Posterior cingulate gyrus (tissue), 11 donors: Measurements from ENCODE around the gene SPAG16.
"Not testable (repeated sequence)": the region's sequence is repeated elsewhere in the genome, so short reads cannot be mapped to it uniquely, and the experiment has no call there.

Experiments used
- DNase-seq, 10 donors: peaks; one replicate each; pipeline versions ENCODE4 v3.0.0 to v3.0.0-alpha.2; 2020 to 2021; ENCODE audit warnings: mixed read lengths in 3 of 10
- intact Hi-C: fragments of 100-400 bp; cut with DNase I; formaldehyde crosslinking; loops from one replicate; pipeline ENCODE4 v1.15.1; 2023

The SPAG16 gene

DNA sequence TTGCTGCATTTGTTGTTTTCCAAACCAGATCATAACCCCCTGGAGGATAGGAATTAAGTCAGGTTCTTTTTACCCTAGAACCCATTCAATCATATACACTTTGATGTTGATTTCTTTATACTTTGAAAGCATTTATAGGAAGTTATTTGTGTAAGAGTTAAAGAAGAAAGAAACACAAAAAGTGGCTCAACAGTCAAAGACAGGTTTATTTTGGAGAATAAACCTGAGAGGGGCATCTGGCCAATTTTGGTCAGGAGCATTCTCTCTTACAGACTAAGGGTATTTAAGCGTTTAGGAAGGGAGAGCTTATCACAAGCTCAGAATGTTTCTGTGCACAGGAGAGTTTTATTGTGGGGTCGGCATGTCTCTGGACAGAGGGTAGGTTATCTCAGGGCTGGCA lies 398.0 kb downstream of the SPAG16 start:
- no peak for DNase-seq
- intact Hi-C loops: no loop called here

GRCh38 chr2:213688133-213688532 lies 403.9 kb downstream of the SPAG16 start:
- intact Hi-C loops: no loop called here
- DNase-seq: no peak

DNA sequence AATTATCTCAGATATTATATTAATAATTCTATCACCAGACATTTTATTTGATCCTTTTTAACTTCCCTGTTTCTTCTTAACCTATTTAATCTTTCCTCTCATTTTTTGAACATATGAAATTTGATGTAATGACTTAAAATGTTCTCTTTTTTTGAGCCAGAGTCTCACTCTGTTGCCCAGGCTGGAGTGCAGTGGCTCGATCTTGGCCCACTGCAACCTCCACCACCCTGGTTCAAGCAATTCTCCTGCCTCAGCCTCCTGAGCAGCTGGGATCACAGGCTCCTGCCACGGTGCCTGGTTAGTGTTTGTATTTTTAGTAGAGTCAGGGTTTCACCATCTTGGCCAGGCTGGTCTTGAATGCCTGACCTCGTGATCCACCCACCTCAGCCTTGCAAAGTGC lies 404.6 kb downstream of the SPAG16 start:
- DNase-seq, intact Hi-C loops: not testable (repeated sequence)

DNA sequence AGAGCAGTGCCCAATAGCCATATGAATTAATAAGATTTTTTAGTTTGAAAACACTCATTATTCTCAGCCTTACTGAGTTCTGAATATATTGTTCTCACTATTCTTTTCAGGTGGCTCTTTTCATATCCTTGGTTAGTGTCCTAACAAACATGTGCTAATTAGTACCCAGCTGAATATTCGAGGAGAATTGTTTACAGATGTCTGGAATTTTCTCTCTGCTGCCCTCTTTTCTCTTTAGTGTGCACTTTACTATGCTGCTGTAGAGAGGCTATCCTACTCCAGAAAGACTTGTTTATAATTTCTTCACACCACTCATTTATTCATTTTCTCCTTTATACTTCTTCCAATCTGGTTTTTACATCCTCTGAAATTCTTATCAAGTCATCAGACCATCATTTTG lies 405.3 kb downstream of the SPAG16 start:
- no peak for DNase-seq
- intact Hi-C loops: no loop called here

GRCh38 chr2:213691351-213691750 lies 407.1 kb downstream of the SPAG16 start:
- DNase-seq: no peak
- intact Hi-C loops: no loop called here

- intact Hi-C loops: no loop called here
- no peak for DNase-seq
Observed at GRCh38 chr2:213696442-213696841, 412.2 kb downstream of the SPAG16 start.

GRCh38 chr2:213701365-213701764 lies 417.1 kb downstream of the SPAG16 start:
- intact Hi-C loops: not testable (repeated sequence)
- DNase-seq: peak in 1 of 10 donors; percentile 30

- peak in 3 of 10 donors; percentile 10 to 78 (median 26) for DNase-seq
- intact Hi-C loops: no loop called here
Observed at GRCh38 chr2:213703406-213704098, 419.3 kb downstream of the SPAG16 start.

DNA sequence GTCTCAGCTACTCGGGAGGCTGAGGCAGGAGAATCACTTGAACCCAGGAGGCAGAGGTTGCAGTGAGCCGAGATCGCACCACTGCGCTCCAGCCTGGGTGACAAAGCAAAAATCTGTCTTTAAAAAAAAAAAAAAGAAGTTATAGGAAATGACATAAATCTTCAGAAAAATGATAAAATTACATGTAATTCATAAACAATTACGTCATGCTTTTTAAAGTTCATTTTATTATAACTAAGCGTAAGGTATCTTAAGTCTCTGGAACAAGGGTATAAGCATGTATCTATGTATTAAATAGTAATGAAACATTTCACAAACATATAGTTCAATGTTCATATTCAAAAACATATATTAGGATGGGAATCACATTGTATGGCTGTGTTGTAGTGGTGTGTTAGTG lies 425.9 kb downstream of the SPAG16 start:
- DNase-seq: no peak
- intact Hi-C loops: no loop called here

DNA sequence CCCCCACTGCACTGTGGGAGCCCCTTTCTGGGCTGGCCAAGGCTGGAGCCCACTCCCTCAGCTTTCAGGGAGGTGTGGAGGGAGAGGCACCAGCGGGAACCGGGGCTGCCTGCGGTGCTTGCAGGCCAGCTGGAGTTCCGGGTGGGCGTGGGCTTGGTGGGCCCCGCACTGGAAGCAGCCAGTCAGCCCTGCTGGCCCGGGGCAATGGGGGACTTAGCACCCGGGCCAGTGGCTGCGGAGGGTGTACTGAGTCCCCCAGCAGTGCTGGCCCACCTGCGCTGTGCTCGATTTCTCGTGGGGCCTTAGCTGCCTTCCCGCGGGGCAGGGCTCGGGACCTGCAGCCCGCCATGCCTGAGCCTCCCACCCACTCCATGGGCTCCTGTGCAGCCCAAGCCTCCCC lies 434.1 kb downstream of the SPAG16 start:
- DNase-seq: peak in 2 of 10 donors; percentile 26 to 67
- intact Hi-C loops: not testable (repeated sequence)

GRCh38 chr2:213722565-213722964 lies 438.3 kb downstream of the SPAG16 start:
- DNase-seq: no peak
- intact Hi-C loops: no loop called here

- DNase-seq: no peak
- intact Hi-C loops: no loop called here
Observed at GRCh38 chr2:213723041-213723560, 438.8 kb downstream of the SPAG16 start.

GRCh38 chr2:213723707-213724106 lies 439.4 kb downstream of the SPAG16 start:
- intact Hi-C loops: no loop called here
- no peak for DNase-seq

DNA sequence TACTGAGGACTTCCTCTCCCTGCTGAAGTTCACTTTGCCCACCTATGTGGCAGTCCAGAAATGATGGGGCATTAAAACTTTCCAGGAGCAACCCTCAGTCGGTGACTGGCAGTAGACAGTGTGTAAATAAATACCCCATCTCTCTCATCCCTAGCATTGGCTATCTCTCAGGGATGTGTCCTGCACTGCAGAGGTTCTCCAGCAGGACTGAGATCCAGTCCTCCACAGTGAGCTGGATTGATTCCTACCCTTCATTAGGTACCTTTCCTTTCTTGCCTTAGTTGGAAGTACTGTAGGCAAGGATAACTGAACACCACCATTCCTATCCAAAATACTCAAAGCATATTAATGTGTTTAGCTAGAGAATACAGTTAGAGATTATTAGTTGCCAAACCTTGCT lies 441.8 kb downstream of the SPAG16 start:
- DNase-seq: no peak
- intact Hi-C loops: no loop called here

DNA sequence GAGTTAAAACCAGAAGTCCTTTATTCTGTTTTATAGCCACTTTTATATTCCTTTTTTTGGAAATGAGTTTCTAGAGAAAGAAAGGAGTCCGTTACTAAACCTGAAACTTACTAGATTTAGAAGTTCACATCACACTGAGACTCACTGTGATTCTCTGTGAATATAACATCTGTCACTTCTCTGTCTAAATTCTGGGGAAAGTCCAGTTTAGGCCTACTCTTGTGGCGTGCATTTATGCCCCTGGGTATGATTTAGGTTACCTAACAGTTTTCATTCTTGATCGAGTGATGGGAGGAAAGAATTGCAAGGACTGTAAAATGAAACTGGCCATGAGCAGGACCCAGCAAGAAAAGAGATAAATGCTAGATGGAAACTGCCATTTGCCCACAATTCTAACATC lies 449.6 kb downstream of the SPAG16 start:
- intact Hi-C loops: no loop called here
- no peak for DNase-seq

GRCh38 chr2:213740453-213740852 lies 456.2 kb downstream of the SPAG16 start:
- no peak for DNase-seq
- intact Hi-C loops: no loop called here

DNA sequence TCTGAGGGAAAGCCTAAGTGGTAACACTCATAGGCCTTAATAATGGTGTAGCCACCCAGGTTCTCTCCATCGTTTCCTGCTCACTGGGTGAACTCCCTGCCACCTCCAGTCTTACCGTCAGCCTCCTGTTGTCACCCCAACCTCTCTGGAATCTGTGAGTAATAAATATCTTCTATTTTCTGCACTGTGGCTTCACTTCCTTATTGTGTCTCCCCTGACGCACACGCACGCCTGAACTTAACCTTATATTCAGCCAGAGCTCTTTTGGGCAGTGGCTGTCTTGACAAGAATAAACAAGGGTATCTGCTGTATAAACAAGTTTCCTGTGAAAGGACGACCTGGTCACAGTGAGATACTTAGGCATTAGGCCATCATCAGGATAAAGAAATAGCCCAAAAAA lies 467.2 kb downstream of the SPAG16 start:
- DNase-seq: no peak

DNA sequence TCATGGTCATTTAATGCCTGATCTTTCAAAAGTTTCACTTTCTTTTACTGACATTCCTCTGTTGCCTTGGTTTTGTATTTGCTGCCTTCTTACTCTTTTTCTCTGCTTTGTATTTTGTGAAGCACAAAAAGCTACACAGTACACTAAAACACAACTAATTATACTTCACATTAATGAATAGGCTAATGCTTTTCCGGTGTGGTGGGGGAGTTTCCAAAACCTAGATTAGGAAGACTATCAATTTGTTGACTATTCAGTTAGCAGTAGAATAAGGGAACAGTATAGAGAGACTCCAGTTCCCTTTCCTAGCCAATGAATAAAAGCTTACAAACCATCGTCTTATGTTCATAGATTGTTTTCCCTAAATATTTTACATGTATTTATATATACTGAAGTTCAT lies 468.3 kb downstream of the SPAG16 start:
- intact Hi-C loops: no loop called here
- no peak for DNase-seq

More for the DNA sequence above, 467.2 kb downstream of the SPAG16 start:
- intact Hi-C loops: no loop called here

GRCh38 chr2:213757525-213757924 lies 473.3 kb downstream of the SPAG16 start:
- no peak for DNase-seq
- intact Hi-C loops: no loop called here

DNA sequence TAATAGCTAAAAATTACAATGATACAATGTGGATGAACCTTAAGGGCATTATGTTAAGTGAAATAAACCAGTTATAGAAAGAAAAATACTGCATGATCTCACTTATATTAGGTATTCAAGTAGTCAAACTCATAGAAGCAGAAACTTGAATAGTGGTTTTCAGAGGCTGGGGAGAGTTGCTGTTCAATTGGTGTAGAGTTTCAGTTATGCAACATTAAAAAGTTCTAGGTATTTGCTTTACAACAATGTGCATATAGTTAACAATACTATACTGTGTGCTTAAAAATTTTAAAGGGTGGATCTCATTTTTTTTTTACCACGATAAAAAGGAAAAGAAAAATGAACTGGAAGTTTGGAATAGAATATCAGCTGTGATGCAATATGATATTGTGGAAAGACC lies 479.1 kb downstream of the SPAG16 start:
- no peak for DNase-seq
- intact Hi-C loops: no loop called here

GRCh38 chr2:213763963-213764362 lies 479.7 kb downstream of the SPAG16 start:
- intact Hi-C loops: no loop called here
- DNase-seq: no peak

DNA sequence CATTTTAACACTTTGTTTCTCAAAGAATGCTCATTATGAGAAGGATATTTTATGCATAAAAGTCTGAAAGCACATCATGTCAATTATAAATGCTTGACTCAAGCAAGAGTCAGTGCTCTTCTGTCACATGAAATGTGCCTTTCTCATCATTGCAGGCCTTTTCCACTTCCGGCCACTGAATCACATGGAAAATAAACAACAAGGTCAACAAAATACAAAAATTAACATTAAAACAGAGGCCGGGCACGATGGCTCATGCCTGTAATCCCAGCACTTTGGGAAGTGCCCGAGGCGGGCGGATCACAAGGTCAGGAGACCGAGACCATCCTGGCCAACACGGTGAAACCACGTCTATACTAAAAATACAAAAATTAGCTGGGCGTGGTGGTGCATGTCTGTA lies 480.6 kb downstream of the SPAG16 start:
- no peak for DNase-seq
- intact Hi-C loops: no loop called here

GRCh38 chr2:213766062-213766461 lies 481.8 kb downstream of the SPAG16 start:
- DNase-seq: no peak
- intact Hi-C loops: no loop called here
